IPS DF 4.7 (cell line): ENCODE measurements around the gene ANKRD34C.
"Not testable (repeated sequence)": the region's sequence is repeated elsewhere in the genome, so short reads cannot be mapped to it uniquely, and the experiment has no call there.

ENCODE experiments used
- DNase-seq: peaks from one replicate; pipeline ENCODE4 v3.0.0-alpha.2; 2013; ENCODE audit warnings: low spot score; ENCODE audit errors: extremely low read depth

The ANKRD34C gene

DNA sequence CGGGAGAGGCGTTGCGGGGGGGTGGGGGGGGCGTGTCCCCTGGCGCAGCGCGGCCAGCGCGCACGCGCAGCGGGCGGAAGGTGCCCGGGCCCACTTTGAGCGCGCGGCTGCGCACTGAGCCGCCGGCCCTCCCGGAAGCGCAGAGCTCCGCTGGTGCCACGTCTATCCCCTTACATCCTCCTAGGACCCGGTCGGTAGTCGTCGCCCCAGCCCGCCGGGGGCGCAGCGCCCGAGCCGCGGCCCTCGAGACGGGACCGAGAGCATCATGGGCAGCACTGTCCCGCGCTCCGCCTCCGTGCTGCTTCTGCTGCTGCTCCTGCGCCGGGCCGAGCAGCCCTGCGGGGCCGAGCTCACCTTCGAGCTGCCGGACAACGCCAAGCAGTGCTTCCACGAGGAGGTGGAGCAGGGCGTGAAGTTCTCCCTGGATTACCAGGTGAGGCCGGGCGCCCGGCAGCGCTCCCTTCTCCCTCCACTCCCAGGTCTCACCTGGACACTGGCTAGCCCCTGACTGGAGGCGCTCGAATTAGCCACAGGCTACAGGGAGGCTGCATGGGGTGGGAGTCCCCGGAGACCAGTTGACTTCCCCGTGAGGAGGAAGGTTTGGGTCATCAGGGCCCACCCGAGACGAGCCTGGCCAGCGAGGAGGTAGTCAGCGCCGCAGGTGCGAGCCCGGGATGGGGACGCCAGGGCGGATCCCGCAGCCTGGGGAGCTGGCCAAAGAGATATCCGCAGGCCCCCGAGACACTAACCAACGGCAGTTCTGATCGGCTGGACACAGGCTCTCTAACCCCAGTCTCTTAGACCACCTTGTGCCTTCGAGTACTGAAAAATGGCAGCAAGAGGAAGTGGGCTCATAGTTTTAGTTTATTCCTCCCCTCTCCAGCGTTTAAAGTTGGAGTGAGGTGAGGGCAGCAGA lies 28.7 kb downstream of the ANKRD34C start, which contains the start of gene TMED3:
TMED3 (plus strand) TSS at position 128 of the 916 bp plus-strand sequence; CDS start at position 266, 138 bp downstream.
- DNase-seq, result peak; percentile 62

DNA sequence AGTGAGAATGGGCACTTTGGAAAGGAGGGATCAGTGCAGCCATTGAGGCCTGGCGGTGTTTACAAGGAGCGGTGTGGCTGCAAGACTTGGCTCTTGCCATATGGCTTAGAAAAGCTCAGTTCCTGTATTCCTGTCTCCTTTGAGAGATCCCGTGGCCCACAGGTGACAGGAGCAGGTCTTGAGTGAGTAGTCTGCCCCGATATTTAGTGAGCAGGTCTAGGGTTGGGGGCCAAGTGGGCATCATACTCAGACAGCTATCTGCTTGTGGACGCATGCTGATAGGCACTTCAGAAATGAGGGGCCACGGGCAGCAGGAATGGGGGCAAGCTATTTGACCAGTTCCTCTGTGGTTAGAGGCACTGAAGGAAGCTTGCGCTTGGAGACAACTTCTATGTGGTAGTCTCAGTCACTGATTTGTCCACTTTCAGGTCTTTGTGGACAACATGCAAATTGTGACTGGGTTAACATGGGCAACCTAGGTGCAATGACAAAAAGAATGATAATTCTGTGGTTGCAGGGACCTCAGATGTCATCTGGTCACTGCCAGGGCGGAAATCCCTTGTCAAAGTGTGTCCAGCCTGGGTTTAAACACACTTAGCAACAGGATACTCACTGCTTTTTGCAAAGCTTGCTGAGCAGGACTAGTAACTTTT lies 29.5 kb downstream of the ANKRD34C start:
- no peak for DNase-seq

DNA sequence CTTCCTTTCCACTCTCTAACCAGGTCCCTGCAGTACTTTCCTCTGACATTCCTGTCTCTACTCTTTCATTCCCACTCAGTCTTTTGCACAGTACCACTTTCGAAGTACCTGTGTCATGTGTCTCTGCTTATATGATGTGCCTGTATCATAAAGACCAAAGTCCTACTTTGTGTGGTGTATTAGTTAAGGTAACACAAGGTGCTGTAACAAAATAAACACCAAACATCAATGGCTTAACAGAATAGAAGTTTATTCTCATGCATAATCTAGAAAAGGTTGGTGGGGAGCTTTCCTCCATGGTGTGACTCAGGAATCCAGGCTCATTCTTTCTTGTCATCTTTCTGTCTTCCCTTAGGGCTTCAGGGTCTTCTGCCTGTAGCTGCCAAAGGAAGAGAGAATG lies 31.7 kb downstream of the ANKRD34C start:
- DNase-seq, result no peak

DNA sequence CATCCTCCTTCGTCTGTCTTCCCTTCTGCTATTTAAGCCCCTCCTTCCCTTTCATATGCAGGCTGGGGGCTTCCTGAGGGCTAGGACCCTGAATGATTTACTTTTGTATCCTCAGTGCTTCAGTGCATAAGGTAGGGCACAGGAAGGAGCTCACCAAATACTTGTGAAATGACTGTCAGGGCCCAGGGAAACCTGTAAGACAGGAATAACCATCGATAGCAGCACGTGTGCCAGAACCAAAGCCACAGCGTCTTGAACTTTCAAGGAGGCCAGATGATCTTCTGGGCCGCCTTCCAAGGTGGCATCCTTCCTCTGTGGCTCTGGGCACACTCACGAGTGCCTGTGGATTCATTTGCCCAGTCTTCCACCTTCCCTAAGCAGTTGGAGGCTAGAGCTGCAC lies 32.3 kb downstream of the ANKRD34C start:
- DNase-seq, result no peak

DNA sequence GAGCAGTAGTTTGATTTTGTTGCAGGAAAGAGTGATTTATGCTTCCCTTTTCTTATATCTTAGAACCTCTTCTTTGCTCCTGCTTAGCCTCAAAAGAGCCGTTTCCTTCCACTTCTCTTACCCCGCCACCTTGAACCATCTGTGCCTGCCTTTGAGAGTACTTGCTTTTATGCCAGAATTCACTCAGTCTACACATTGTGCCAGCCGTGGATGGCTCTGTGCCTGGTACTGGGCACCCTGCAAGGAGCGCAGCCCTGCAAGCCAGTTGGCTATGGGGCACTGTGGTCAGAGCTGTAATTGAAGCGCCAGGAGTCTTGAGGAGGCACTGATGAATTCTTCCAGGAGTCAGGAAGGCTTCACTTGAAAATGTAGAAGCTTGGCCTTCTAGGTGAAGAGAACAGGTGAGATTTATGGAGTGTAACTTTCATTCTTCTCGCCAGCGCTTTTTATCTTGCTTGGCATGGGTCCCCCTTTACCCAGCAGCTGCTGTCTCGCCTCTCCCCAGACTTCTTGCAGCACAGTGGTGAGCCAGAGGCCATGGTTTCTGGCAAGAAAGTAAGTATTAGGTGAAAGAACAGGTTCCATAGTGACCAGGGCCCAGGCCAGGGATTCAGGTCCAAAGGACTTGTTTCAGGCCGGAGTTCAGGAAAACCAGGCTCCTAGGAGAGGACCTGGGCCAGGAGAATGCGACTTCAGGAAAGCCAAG lies 33.3 kb downstream of the ANKRD34C start:
- no peak for DNase-seq

DNA sequence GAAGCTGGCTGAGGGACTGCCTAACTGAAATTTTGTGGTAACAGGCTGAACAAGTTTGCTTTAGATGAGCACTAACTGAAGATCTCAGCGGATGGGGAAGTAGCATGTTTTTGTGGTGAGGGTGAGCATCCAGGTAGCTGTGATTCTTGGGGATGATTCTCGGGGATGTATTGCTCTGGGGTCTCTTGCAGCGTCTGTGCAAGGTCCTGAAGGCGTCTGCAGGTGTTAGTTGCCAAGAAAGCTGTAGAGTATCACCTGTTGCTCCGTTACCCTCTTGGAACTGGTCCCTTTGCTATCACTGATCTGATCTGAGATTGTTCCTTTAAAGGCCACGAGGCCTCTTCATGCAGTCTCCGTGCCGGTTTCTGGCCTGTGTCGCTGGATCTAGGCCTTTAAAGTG lies 34.3 kb downstream of the ANKRD34C start:
- DNase-seq, result no peak

DNA sequence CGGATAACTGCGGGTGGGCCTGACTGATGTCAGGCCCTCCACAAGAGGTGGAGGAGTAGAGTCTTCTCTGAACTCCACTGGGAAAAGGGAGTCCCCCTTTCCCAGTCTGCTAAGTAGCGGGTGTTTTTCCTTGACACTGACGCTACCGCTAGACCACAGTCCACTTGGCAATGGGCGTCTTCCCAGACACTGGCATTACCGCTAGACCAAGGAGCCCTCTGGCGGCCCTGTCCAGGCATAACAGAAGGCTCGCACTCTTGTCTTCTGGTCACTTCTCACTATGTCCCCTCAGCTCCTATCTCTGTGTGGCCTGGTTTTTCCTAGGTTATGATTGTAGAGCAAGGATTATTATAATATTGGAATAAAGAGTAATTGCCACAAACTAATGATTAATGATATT lies 37.5 kb downstream of the ANKRD34C start:
- DNase-seq, result not testable (repeated sequence)

DNA sequence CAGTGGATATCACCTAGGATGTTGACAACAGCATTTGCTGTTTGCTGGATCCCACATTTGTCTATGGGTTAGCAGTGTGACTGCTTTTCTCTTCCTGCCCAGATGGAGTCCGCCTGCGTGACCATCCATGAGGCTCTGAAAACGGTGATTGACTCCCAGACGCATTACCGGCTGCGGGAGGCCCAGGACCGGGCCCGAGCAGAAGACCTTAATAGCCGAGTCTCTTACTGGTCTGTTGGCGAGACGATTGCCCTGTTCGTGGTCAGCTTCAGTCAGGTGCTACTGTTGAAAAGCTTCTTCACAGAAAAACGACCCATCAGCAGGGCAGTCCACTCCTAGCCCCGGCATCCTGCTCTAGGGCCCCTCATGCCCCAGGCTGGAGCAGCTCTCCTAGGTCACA lies 39.4 kb downstream of the ANKRD34C start:
- DNase-seq, result no peak

DNA sequence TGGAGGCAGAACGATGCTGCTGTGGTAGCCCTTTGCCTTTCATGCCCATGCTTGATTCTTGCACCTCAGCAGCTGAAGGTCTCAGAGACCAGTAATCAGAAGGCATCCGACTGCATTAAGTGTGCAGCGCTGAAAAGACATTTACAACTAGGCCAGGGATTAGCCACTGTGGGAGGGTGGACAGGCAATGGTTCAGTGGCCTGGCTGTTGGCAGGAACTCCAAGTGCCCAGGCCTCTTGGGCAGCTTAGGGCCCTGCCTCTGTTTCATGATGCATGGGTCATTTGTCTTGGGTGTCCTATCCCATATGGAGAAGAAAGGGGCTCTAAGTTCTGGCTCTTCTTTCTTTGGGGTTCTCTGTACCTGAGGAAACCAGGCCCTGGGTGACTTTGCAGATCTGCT lies 39.8 kb downstream of the ANKRD34C start:
- DNase-seq, result no peak

DNA sequence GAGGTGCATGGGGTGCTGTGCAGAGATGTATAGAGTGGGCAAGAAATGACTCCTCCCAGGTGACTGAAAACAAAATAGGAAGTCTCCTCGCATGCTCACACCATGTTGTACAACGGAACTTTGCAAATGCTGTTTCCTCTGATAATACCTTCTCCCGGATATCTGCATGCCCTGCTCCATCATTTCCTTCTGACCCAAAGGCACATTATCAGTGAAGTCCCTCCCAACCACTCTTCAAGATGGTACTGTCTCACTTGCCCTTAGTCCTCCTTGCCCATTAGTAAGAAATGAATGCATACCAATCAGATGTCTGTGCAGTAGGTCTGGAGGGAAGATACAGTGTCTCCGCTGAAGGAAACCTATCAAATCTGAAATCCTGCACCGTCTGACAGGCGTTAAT lies 40.4 kb downstream of the ANKRD34C start:
- DNase-seq, result no peak

DNA sequence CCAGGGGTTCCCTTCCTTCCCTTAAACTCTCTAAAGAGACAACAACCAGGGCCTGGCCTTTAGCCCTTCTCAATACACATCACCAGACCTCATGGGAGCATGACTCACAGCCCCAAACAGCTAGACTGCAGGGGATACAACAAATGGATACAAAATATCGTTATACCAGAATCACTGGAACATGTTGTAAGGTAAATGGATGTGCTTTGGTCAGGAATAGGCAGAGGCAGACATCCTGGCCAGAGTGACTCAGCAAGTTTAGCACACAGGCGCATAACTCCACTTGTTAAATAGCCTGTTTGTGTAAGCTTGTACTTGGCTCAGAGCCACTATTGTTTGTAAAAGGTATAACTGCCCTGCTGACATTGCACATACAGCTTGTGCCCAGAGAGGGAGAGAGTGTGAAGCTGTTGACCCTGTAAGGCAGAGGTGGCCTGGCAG lies 46.7 kb downstream of the ANKRD34C start:
- DNase-seq, result no peak
